A673 (cell line): Measurements from ENCODE around the gene RTEL1. TPM values are rescaled to one million over a fixed set of nuclear protein-coding genes. Genes with fewer than 3 reads are reported as not detected.
A peak's percentile ranks its signal among the peaks of the same experiment; 100 is the strongest.
"Not testable (repeated sequence)": the region's sequence is repeated elsewhere in the genome, so short reads cannot be mapped to it uniquely, and the experiment has no call there.

Source experiments
- BruUV-seq: library from RNA; stranded (reverse); fragments of 400-500 nt; replicated peaks from 2 replicates; lab custom pipeline; 2021; lab: Mats Ljungman, UMichigan
- CTCF ChIA-PET: fragments of 300-600 bp; sonication (Branson Sonifier 250); formaldehyde crosslinking; loops from one replicate; lab custom pipeline; 2022; ENCODE audit warnings: antibody characterized with exemption; lab: Charles Lee
- POLR2A ChIA-PET: fragments of 300-600 bp; sonication (Branson Sonifier 250); formaldehyde crosslinking; loops from one replicate; lab custom pipeline; 2022; ENCODE audit warnings: antibody characterized with exemption; ENCODE audit not compliant: low non-redundant PET; lab: Charles Lee
- DNase-seq: peaks from one replicate; pipeline ENCODE4 v3.0.0-alpha.2; 2015; ENCODE audit warnings: low spot score
- H3K27ac ChIP-seq: fragments of 200-600 bp; sonication (generic); 2 replicates; pipeline ENCODE4 v1.5.1; 2016; ENCODE audit warnings: mixed run types, low read depth, mild to moderate bottlenecking, mixed read lengths, antibody characterized with exemption, low read length; ENCODE audit not compliant: poor library complexity, severe bottlenecking
- H3K27me3 ChIP-seq: fragments of 200-600 bp; sonication (generic); replicated peaks from 2 replicates; pipeline ENCODE4 v1.6.1; 2017; ENCODE audit warnings: mixed run types, low read depth, mild to moderate bottlenecking, mixed read lengths, antibody characterized with exemption, low read length; ENCODE audit not compliant: insufficient read depth, poor library complexity
- H3K36me3 ChIP-seq: fragments of 200-600 bp; sonication (generic); 2 replicates; pipeline ENCODE4 v1.6.1; 2016; ENCODE audit warnings: mixed run types, mild to moderate bottlenecking, mixed read lengths, antibody characterized with exemption, low read length; ENCODE audit not compliant: insufficient read depth, poor library complexity, severe bottlenecking
- H3K4me1 ChIP-seq: fragments of 200-600 bp; sonication (generic); 2 replicates; pipeline ENCODE4 v1.6.1; 2017; ENCODE audit warnings: mixed run types, mild to moderate bottlenecking, mixed read lengths, antibody characterized with exemption, low read length; ENCODE audit not compliant: insufficient read depth, poor library complexity, severe bottlenecking
- H3K4me3 ChIP-seq: fragments of 200-600 bp; sonication (generic); 2 replicates; pipeline ENCODE4 v1.5.1; 2016; ENCODE audit warnings: low read depth, mixed run types, mild to moderate bottlenecking, mixed read lengths, low read length; ENCODE audit not compliant: poor library complexity, severe bottlenecking
- H3K9me3 ChIP-seq: fragments of 200-600 bp; sonication (generic); 2 replicates; pipeline ENCODE4 v1.6.1; 2016; ENCODE audit warnings: mixed run types, low read depth, mild to moderate bottlenecking, mixed read lengths, antibody characterized with exemption, low read length; ENCODE audit not compliant: poor library complexity, severe bottlenecking
- EZH2 ChIP-seq: fragments of 200-600 bp; sonication (generic); IDR thresholded peaks from 2 replicates; pipeline ENCODE4 v1.6.1; 2017; ENCODE audit warnings: borderline replicate concordance, low read depth, mild to moderate bottlenecking, mixed read lengths, antibody characterized with exemption, low read length; ENCODE audit not compliant: poor library complexity, severe bottlenecking
- intact Hi-C: fragments of 100-400 bp; cut with micrococcal nuclease; formaldehyde crosslinking; loops from one replicate; pipeline ENCODE4 v1.10.0; 2022; ENCODE audit not compliant: unreplicated experiment
- total RNA-seq: library from RNA; stranded (reverse); gene quantifications from 2 replicates; pipeline ENCODE4 v1.2.3, GENCODE V29; 2021
- TF ChIP-seq, protein P1 (sequence below): fragments of 300-800, 200-600 bp; sonication (generic); conservative IDR thresholded peaks from 2 replicates; pipeline ENCODE4 v1.5.1; 2017; ENCODE audit warnings: low read depth, mild to moderate bottlenecking, antibody characterized with exemption, low read length, moderate library complexity, mixed read lengths

RTEL1 gene
- total RNA-seq, 1 experiment from 2014 or later = 45.6 TPM

DNA sequence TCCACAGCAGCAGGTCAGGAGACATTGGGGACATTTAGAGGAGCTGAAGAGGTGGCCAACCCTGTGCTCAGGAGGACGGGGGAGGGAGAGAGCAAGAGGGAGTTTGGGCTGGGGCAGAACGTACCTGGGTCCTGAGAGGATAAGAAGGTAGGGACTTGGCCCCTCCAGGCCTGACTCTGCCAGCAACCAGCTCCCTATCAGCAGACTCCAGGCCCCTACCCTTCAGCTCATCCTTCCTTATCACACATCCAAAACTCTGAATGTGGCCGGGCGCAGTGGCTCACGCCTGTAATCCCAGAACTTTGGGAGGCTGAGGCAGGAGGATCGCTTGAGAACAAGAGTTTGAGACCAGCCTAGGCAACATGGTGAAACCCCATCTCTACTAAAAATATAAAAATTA lies 9.9 kb upstream of the RTEL1 start:
- intact Hi-C loops = no loop called here
- no peak for DNase-seq
- H3K9me3 ChIP-seq = no peaks in the 10 kb centered on the region
- no TSS peak for BruUV-seq
- peaks cover 10% of the 10 kb centered on the region for H3K4me1 ChIP-seq
- H3K27ac ChIP-seq = no peak overlapping the region
- H3K36me3 ChIP-seq = no peaks in the 10 kb centered on the region
- ChIA-PET CTCF (no interaction called here), POLR2A (no interaction called here)
- TF ChIP-seq, protein P1, sequence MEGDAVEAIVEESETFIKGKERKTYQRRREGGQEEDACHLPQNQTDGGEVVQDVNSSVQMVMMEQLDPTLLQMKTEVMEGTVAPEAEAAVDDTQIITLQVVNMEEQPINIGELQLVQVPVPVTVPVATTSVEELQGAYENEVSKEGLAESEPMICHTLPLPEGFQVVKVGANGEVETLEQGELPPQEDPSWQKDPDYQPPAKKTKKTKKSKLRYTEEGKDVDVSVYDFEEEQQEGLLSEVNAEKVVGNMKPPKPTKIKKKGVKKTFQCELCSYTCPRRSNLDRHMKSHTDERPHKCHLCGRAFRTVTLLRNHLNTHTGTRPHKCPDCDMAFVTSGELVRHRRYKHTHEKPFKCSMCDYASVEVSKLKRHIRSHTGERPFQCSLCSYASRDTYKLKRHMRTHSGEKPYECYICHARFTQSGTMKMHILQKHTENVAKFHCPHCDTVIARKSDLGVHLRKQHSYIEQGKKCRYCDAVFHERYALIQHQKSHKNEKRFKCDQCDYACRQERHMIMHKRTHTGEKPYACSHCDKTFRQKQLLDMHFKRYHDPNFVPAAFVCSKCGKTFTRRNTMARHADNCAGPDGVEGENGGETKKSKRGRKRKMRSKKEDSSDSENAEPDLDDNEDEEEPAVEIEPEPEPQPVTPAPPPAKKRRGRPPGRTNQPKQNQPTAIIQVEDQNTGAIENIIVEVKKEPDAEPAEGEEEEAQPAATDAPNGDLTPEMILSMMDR = no peak
- TF ChIP-seq EZH2 = no peak
- H3K4me3 ChIP-seq = no peak overlapping the region
- H3K27me3 ChIP-seq = no peaks in the 10 kb centered on the region

DNA sequence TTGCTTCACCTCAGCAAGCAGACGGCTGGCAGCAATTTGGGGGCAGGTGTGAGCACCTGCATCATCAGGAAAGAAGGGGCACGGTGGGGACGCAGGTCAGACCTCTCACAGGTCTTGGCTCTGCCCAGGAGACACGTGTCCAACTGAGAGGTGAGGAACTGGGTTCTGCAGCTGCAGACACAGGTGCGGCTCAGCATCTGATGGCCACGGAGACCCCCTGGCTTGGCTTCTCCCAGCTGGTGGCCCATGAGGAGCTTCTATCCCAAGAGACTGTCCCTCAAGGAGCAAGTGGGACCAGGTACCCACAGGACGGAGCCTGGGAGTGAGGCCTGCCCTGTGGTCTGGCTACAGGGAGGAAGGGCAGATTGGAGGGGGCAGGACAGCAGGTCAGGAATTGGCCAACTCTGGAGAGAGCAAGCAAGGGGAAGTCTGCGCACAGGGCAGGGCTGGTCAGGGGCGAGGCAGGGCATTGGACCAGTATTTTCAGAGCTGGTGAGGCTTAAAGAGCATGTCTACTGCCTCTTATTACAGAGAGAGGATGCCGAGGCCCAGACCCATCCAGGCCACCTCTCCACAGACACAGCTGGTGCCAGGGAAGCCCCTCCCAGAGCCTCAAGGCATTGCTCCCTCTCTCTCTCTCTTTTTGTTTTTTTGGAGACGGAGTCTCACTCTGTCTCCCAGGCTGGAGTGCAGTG lies 9.1 kb upstream of the RTEL1 start:
- CTCF ChIA-PET = no interaction called here
- no peak for TF ChIP-seq EZH2
- TF ChIP-seq, protein P1 = no peak
- no TSS peak for BruUV-seq
- H3K36me3 ChIP-seq = no peaks in the 10 kb centered on the region
- no peaks in the 10 kb centered on the region for H3K9me3 ChIP-seq
- H3K27me3 ChIP-seq = no peaks in the 10 kb centered on the region
- peaks cover 14% of the 10 kb centered on the region for H3K4me1 ChIP-seq
- DNase-seq = no peak
- no peak overlapping the region for H3K27ac ChIP-seq
- POLR2A ChIA-PET = no interaction called here
- intact Hi-C loops = no loop called here
- no peak overlapping the region for H3K4me3 ChIP-seq

DNA sequence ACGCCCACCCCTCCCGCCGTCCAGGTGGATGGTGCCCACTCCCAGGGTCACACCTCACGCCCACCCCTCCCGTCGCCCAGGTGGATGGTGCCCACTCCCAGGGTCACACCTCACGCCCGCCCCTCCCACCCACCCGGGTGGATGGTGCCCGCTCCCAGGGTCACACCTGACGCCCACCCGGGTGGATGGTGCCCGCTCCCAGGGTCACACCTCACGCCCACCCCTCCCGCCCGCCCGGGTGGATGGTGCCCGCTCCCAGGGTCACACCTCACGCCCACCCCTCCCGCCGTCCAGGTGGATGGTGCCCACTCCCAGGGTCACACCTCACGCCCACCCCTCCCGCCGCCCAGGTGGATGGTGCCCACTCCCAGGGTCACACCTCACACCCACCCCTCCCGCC lies 7.6 kb upstream of the RTEL1 start:
- CTCF ChIA-PET, H3K4me3 ChIP-seq, POLR2A ChIA-PET, H3K27ac ChIP-seq, H3K27me3 ChIP-seq, BruUV-seq, H3K36me3 ChIP-seq, DNase-seq, H3K9me3 ChIP-seq, intact Hi-C loops: not testable (repeated sequence)
- peaks cover 19% of the 10 kb centered on the region for H3K4me1 ChIP-seq

- TF ChIP-seq, protein P1 = no peak
- no peak for TF ChIP-seq EZH2
- H3K9me3 ChIP-seq = no peaks in the 10 kb centered on the region
- H3K4me1 ChIP-seq = peaks cover 22% of the 10 kb centered on the region
- H3K27me3 ChIP-seq = no peaks in the 10 kb centered on the region
- H3K27ac ChIP-seq = peak overlapping the region; percentile 88
- POLR2A ChIA-PET = no interaction called here
- no peak for DNase-seq
- H3K36me3 ChIP-seq = no peaks in the 10 kb centered on the region
- intact Hi-C loops = no loop called here
- CTCF ChIA-PET = interaction anchor here (0.6 kb wide), 1 partner anchor 679 kb away, joined by 5 read pairs; no protein-coding TSS in a partner anchor
- BruUV-seq = no TSS peak
- H3K4me3 ChIP-seq = peak overlapping the region; percentile 95
Observed at GRCh38 chr20:63651942-63652191, 6.2 kb upstream of the RTEL1 start.
